B cell (primary cell): ENCODE results near the gene PTPRN2.

Experiments used
- CTCF ChIP-seq: fragments of 200-600 bp; IDR thresholded peaks from one replicate; pipeline ENCODE4 v1.8.0; 2022; ENCODE audit warnings: antibody characterized with exemption, mild to moderate bottlenecking
- EZH2 ChIP-seq: IDR thresholded peaks from 2 replicates; pipeline ENCODE4 v1.6.1; 2012; ENCODE audit warnings: borderline replicate concordance, low read depth, mild to moderate bottlenecking, moderate library complexity, low read length; ENCODE audit not compliant: insufficient read depth, poor library complexity, severe bottlenecking

GRCh38 chr7:158310924-158311666 is 276.5 kb downstream of the PTPRN2 start:
- TF ChIP-seq CTCF (no peak), EZH2 (no peak)
